SH-SY5Y (cell line): ENCODE results near the gene TRNT1.

Source experiments
- GATA2 ChIP-seq: IDR thresholded peaks from 2 replicates; pipeline ENCODE4 v1.6.1; 2011; ENCODE audit warnings: mild to moderate bottlenecking, low read depth, low read length
- GATA3 ChIP-seq: IDR thresholded peaks from 2 replicates; pipeline ENCODE4 v1.6.1; 2011; ENCODE audit warnings: low read depth, mild to moderate bottlenecking, low read length, moderate library complexity

- TF ChIP-seq GATA2, result no peak
- TF ChIP-seq GATA3, result no peak
Measured at GRCh38 chr3:3087716-3088465, 38.8 kb upstream of the TRNT1 start.
